OCI-LY7 (cell line): ENCODE data around the gene PDZD2. TPM values are rescaled to one million over a fixed set of nuclear protein-coding genes. Genes with fewer than 3 reads are reported as not detected.

Experiments used
- BruUV-seq: library from RNA; stranded (reverse); fragments of 400-500 nt; replicated peaks from 2 replicates; lab custom pipeline; 2021; lab: Mats Ljungman, UMichigan
- CTCF ChIA-PET: fragments of 300-600 bp; sonication (Branson Sonifier 250); formaldehyde crosslinking; loops from one replicate; lab custom pipeline; 2022; ENCODE audit warnings: antibody characterized with exemption; ENCODE audit not compliant: unreplicated experiment; lab: Charles Lee
- POLR2A ChIA-PET: fragments of 300-600 bp; sonication (Branson Sonifier 250); formaldehyde crosslinking; loops from one replicate; lab custom pipeline; 2022; ENCODE audit warnings: antibody characterized with exemption; lab: Charles Lee
- DNase-seq: peaks from one replicate; pipeline ENCODE4 v3.0.0-alpha.2; 2015; ENCODE audit warnings: low spot score
- H2AFZ ChIP-seq: fragments of 200-600 bp; sonication (generic), shearing (Covaris generic); 2 replicates; pipeline ENCODE4 v1.6.1; 2014; ENCODE audit warnings: mild to moderate bottlenecking, antibody characterized with exemption, low read length, moderate library complexity
- H3K27ac ChIP-seq: fragments of 200-600 bp; sonication (generic); 2 replicates; pipeline ENCODE4 v1.5.1; 2014; ENCODE audit warnings: mixed run types, low read depth, mild to moderate bottlenecking, moderate library complexity, low read length, inconsistent platforms; ENCODE audit not compliant: poor library complexity, severe bottlenecking
- H3K36me3 ChIP-seq: fragments of 200-600 bp; sonication (generic); 2 replicates; pipeline ENCODE4 v1.6.1; 2014; ENCODE audit warnings: mild to moderate bottlenecking, antibody characterized with exemption, low read length, moderate library complexity, mixed read lengths; ENCODE audit not compliant: insufficient read depth
- H3K4me1 ChIP-seq: fragments of 200-600 bp; sonication (generic); 2 replicates; pipeline ENCODE4 v1.5.1; 2014; ENCODE audit warnings: mild to moderate bottlenecking, low read length; ENCODE audit not compliant: insufficient read depth, poor library complexity, severe bottlenecking
- H3K4me2 ChIP-seq: fragments of 200-600 bp; sonication (generic); 2 replicates; pipeline ENCODE4 v1.6.1; 2014; ENCODE audit warnings: mild to moderate bottlenecking, low read length
- H3K4me3 ChIP-seq: fragments of 200-600 bp; sonication (generic); 2 replicates; pipeline ENCODE4 v1.5.1; 2014; ENCODE audit warnings: mild to moderate bottlenecking, low read depth, low read length; ENCODE audit not compliant: poor library complexity, severe bottlenecking
- H3K79me2 ChIP-seq: fragments of 200-600 bp; sonication (generic); 2 replicates; pipeline ENCODE4 v1.6.1; 2016; ENCODE audit warnings: low read depth, mild to moderate bottlenecking, low read length, moderate library complexity, mixed read lengths; ENCODE audit not compliant: insufficient read depth
- H3K9me2 ChIP-seq: fragments of 200-600 bp; sonication (generic); 2 replicates; pipeline ENCODE4 v1.6.1; 2016; ENCODE audit warnings: mild to moderate bottlenecking, low read length, mixed read lengths; ENCODE audit not compliant: insufficient read depth
- H3K9me3 ChIP-seq: fragments of 200-600 bp; sonication (generic); 2 replicates; pipeline ENCODE4 v1.6.1; 2014; ENCODE audit warnings: mild to moderate bottlenecking, mixed run types, low read length, mixed read lengths
- H4K20me1 ChIP-seq: fragments of 200-600 bp; sonication (generic); 2 replicates; pipeline ENCODE4 v1.6.1; 2014; ENCODE audit warnings: mild to moderate bottlenecking, antibody characterized with exemption, low read length, moderate library complexity, mixed read lengths; ENCODE audit not compliant: insufficient read depth
- CTCF ChIP-seq: fragments of 200-600 bp; sonication (generic); conservative IDR thresholded peaks from 2 replicates; pipeline ENCODE4 v1.5.1; 2014; ENCODE audit warnings: mild to moderate bottlenecking, antibody characterized with exemption, low read length, moderate library complexity, mixed read lengths
- EZH2phosphoT487 ChIP-seq: fragments of 200-600 bp; sonication (generic); IDR thresholded peaks from 2 replicates; pipeline ENCODE4 v1.6.1; 2018; ENCODE audit warnings: low read depth, borderline replicate concordance, mild to moderate bottlenecking, mixed run types, antibody characterized with exemption, low read length, moderate library complexity, mixed read lengths
- intact Hi-C: fragments of 100-400 bp; cut with micrococcal nuclease; formaldehyde crosslinking; loops from one replicate; pipeline ENCODE4 v1.10.0; 2022; ENCODE audit not compliant: unreplicated experiment
- total RNA-seq, 2 experiments: library from RNA; depleted of rRNA in 1 of 2; stranded (reverse); fragments of >200 nt in 1 of 2; shearing (Covaris generic) in 1 of 2; gene quantifications; 2 replicates each; pipeline ENCODE4 v1.2.3, GENCODE V29; 2014 to 2022

Gene PDZD2
- total RNA-seq, 2 experiments from 2014 or later = 8.6 to 10.6 TPM

DNA sequence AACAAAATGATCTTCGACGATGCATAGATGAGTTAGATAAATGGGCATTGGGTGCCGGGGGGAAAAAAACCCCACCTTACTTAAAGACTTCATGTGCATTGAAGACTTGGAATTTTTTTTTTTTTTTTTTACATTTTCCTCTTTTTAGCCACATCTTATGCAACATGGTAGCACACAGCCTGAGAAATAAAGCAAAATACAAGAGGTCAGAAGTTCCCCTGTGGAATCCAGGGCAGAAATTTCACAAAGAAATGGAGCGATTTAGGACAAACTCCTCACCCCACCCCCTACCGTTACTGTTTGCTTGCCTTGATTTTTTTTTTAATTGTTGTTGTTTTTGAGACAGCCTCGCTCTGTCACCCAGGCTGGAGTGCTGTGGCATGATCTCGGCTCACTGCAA, 382.0 kb downstream of the PDZD2 start:
- ChIA-PET POLR2A (interaction anchor here (0.6 to 5.3 kb wide), 5 partner anchors 9 to 422 kb away, joined by 3 to 42 read pairs (median 3); no protein-coding TSS in a partner anchor), CTCF (no interaction called here)
- Histone ChIP-seq H3K27ac (no peak overlapping the region), H3K4me3 (peak overlapping the region; percentile 53), H4K20me1 (no peaks in the 10 kb centered on the region), H3K79me2 (peaks cover 6% of the 10 kb centered on the region; the same call in 1 of the 2 replicates), H3K9me2 (no peaks in the 10 kb centered on the region), H3K9me3 (no peaks in the 10 kb centered on the region), H3K4me1 (peaks cover 49% of the 10 kb centered on the region), H3K36me3 (no peaks in the 10 kb centered on the region), H2AFZ (no peak overlapping the region), H3K4me2 (no peak overlapping the region)
- no TSS peak for BruUV-seq
- TF ChIP-seq EZH2phosphoT487 (no peak), CTCF (no peak)
- intact Hi-C loops = no loop called here
- DNase-seq = no peak

- peaks cover 6% of the 10 kb centered on the region; the same call in 1 of the 2 replicates for H3K79me2 ChIP-seq
- no peak for DNase-seq
- no peak for TF ChIP-seq EZH2phosphoT487
- TF ChIP-seq CTCF = no peak
- H2AFZ ChIP-seq = no peak overlapping the region
- H3K4me1 ChIP-seq = peaks cover 42% of the 10 kb centered on the region
- ChIA-PET CTCF (no interaction called here), POLR2A (interaction anchor here (0.6 to 5.3 kb wide), 2 partner anchors 8 to 26 kb away, joined by 3 to 42 read pairs; no protein-coding TSS in a partner anchor)
- no peak overlapping the region for H3K27ac ChIP-seq
- BruUV-seq = no TSS peak
- no peak overlapping the region for H3K4me3 ChIP-seq
- H3K4me2 ChIP-seq = no peak overlapping the region
- H3K9me2 ChIP-seq = no peaks in the 10 kb centered on the region
- intact Hi-C loops = no loop called here
- no peaks in the 10 kb centered on the region for H4K20me1 ChIP-seq
- no peaks in the 10 kb centered on the region for H3K9me3 ChIP-seq
- no peaks in the 10 kb centered on the region for H3K36me3 ChIP-seq
These were observed 382.8 kb downstream of the PDZD2 start for GRCh38 chr5:32021771-32022170.

DNA sequence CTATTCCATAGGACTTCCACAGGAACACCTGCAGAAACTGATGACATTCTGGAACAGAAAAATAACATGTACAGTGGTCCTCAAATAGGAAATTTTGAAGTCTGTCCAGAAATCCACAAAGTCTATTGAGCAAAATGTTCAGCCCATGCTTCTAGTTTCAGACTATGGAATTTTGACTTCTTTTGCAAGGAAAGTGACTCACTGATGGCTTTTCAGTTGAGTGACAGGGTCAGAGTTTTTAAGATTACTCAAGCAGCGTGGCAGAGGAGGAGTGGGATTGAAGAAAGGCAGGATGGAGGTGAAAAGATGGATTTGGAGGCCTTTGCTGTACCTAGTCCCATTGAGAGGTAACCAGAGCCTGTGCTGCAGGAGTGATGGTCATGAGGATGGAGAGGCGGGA, 383.7 kb downstream of the PDZD2 start:
- no peak overlapping the region for H3K4me3 ChIP-seq
- intact Hi-C loops = no loop called here
- no peak overlapping the region for H2AFZ ChIP-seq
- H3K9me3 ChIP-seq = no peaks in the 10 kb centered on the region
- BruUV-seq = no TSS peak
- no peak overlapping the region for H3K4me2 ChIP-seq
- POLR2A ChIA-PET = interaction anchor here (5.3 kb wide), 1 partner anchor 27 kb away, joined by 42 read pairs; no protein-coding TSS in a partner anchor
- H4K20me1 ChIP-seq = no peaks in the 10 kb centered on the region
- peaks cover 36% of the 10 kb centered on the region for H3K4me1 ChIP-seq
- CTCF ChIA-PET = no interaction called here
- DNase-seq = no peak
- no peaks in the 10 kb centered on the region for H3K9me2 ChIP-seq
- H3K79me2 ChIP-seq = peaks cover 6% of the 10 kb centered on the region; the same call in 1 of the 2 replicates
- H3K27ac ChIP-seq = no peak overlapping the region
- no peaks in the 10 kb centered on the region for H3K36me3 ChIP-seq
- TF ChIP-seq EZH2phosphoT487 (no peak), CTCF (no peak)
